Measurements from ENCODE around the gene CNGB1.
"Not testable (repeated sequence)": the region's sequence is repeated elsewhere in the genome, so short reads cannot be mapped to it uniquely, and the experiment has no call there.

CNGB1 gene

DNA sequence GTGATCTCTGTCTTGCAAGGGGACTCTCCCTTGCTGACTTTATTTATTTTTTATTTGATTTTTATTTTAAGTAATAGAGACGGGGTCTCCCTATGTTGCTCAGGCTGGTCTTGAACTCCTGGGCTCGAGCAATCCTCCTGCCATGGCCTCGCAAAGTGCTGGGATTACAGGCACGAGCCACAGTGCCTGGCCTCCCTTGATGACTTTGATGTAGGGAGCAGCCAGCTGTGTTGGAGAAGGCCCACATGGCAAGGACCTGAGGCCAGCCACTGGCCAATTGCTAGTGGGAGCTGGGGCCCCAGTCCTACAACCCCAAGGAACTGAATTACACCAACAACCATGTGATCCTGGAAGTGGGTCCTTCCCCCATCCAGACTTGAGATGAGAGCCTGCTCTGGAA, 81.8 kb downstream of the CNGB1 start:
- no peak for DNase-seq (ENCODE audit: low read depth in 3 of 3)

DNA sequence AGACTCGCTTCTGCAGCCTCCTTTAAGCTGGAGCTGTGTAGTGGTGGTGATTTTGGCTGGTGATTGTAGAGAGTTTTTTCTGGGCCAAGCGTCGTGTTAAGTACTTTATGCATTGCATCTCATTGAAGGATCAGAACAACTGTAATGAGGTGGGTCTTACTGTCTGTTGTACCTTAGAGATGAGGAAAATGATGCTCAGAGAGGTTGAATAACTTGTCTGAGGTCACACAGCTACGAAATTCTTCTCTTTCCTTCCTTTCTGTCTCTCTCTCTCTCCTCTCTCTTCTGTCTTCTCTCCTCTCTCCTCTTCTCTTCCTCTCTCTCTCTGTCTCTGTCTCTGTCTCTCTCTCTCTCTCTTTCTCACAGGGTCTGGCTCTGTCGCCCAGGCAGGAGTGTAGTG, 82.8 kb downstream of the CNGB1 start:
- no peak for DNase-seq (ENCODE audit: low read depth in 3 of 3)

DNA sequence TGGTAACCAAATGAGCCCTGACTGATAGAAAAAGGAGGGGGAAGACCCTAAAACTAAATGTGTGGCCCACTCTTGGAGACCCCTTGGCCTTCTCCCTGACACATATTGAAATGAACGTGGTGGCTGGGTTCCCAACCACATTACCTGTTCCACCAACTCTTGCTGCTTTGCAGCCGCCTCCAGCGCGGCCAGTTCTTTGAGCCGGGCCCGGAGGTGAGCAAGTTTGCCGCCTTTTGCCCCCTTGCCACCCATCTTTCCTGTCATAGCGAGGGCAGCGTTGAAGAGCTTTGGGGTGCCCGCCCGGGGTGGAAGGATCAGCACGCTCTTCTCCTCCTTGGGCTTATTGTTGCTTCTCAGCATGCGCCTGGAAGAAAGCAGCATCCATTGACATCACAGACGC, 83.2 kb downstream of the CNGB1 start:
- no peak for DNase-seq (ENCODE audit: low read depth in 3 of 3)

DNA sequence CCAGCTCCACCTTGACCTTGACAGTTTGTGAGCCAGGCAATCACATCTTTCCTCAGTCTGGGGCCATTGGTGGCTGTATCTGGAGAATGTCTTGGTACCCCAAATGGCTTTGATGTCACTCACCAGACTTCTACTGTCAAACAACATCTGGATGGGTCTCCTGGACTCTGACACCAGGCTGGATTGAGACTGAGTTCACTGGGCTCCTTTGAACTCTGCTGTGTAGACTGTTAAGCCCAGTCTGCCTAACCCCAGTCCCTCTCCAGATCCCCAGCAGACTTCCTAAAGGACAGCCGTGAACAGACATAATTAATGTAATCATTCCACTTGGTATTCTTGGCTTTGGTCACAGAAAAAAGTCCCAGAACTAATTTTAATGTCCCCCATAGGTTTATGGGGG, 84.5 kb downstream of the CNGB1 start:
- DNase-seq (ENCODE audit: low read depth in 3 of 3): no peak

- DNase-seq (ENCODE audit: low read depth in 3 of 3): no peak
Observed at GRCh38 chr16:57884655-57885133, 86.2 kb downstream of the CNGB1 start.

GRCh38 chr16:57883953-57884654, 86.8 kb downstream of the CNGB1 start:
- DNase-seq (ENCODE audit: low read depth in 3 of 3): no peak

DNA sequence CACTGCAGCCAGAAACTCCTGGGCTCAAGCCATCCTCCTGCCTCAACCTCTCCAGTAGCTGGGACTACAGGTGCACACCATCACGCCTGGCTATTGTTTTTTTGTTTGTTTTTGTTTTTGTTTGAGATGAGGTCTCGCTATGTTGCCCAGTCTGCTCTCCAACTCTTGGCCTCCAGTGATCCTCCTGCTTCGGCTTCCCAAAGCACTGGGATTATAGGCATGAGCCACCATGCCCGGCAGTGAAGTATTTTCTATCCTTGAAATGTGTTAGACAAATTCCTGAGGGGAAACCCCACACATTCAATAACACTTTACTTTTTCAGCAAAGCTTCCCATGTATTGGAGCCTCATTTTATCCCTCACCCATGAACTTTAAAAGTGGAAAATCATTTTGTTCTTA, 87.4 kb downstream of the CNGB1 start:
- no peak for DNase-seq (ENCODE audit: low read depth in 3 of 3)

DNA sequence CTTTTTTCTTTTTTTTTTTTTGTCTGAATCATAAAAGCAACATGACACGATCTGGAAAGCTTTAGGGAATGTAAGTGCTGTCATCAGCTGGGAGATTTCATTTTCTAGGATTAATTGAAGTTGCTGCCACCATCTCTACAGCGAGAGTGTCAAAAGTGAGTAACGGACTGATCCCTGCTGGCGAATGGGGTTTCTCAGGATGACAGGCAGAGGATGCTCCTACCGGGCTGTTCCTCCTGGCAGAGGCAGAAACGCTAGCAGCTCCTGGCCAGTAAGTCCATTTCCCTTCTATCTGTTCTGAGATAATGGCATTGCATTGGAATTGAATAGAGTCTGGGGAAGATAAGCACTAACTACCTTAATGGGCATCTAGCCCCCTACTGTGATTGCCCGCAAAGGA, 88.1 kb downstream of the CNGB1 start:
- no peak for DNase-seq (ENCODE audit: low read depth in 3 of 3)

GRCh38 chr16:57882206-57882605, 88.7 kb downstream of the CNGB1 start:
- no peak for DNase-seq (ENCODE audit: low read depth in 3 of 3)

- DNase-seq (ENCODE audit: low read depth in 3 of 3): no peak
Observed at GRCh38 chr16:57878586-57878985, 92.3 kb downstream of the CNGB1 start.

- DNase-seq (ENCODE audit: low read depth in 3 of 3): no peak
Observed at GRCh38 chr16:57876210-57876609, 94.7 kb downstream of the CNGB1 start.

- no peak for DNase-seq (ENCODE audit: low read depth in 3 of 3)
Observed at GRCh38 chr16:57875347-57875746, 95.6 kb downstream of the CNGB1 start.

DNA sequence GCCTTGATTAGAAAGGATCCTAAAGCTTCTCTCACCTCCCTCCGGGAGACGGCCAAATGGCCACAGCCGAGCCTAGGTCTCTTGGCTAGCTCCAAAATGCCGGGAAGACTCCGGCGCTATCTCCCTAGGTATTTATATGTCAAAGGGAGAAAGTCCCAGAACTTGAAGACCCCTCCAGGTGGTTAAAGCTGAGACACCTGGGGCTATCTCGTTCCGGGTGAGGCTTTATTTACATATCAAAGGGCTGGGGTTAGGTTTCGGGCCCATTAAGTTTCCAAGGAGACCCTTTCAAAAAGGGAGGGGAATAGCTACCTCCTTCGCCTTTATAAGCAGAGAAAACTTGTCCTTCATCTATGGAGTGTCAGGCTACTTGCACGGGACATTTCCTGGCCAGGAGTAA, 97.7 kb downstream of the CNGB1 start:
- DNase-seq (ENCODE audit: low read depth in 3 of 3): no peak

- DNase-seq (ENCODE audit: low read depth in 3 of 3): not testable (repeated sequence)
Observed at GRCh38 chr16:57872764-57873163, 98.2 kb downstream of the CNGB1 start.

DNA sequence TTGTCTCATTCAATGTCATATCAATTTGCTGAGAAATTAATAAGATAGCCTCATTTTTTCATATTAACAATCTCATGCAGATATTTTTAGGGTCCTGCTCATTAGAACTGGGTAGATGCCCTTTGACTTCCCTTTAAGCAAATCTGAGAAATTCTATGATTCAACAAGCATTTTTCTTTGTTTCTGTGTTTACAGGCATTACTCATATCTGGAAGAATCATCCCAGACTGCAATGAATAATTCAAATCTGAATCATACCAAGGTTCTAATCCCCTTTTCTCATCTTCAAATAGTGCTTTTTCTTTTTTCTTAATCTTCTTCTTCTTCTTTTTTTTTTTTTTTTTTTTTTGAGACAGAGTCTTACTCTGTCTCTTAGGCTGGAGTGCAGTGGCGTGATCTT, 99.5 kb downstream of the CNGB1 start:
- DNase-seq (ENCODE audit: low read depth in 3 of 3): no peak

DNA sequence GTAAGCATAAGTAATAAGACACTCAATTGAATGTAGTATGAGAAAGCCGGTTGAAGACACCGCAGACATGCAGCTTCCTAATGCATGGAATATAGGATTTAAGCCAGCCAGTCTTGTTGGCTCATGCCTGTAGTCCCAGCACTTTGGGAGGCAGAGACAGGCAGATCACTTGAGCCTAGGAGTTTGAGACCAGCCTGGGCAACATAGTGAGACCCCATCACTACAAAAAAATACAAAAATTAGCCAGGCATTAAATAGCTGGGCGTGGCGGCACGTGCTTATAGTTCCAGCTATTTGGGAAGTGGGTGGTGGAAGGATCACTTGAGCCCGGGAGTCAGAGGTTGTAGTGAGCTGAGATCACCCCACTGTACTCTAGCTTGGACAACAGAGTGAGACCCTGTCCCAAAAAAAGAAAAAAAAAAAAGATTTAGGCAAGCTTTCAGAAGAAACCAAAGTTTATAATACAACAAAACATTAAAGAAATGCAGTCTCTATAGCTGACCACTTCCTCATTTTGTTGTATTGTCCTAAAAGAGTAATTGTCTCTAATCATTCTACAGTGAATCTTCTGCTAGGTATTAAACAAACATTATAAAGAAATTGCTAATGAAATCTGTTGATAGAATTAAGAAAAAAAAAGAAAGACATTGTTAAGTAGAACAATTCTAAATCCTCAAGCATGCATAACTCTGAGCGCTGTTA, 100.0 kb downstream of the CNGB1 start:
- no peak for DNase-seq (ENCODE audit: low read depth in 3 of 3)

DNA sequence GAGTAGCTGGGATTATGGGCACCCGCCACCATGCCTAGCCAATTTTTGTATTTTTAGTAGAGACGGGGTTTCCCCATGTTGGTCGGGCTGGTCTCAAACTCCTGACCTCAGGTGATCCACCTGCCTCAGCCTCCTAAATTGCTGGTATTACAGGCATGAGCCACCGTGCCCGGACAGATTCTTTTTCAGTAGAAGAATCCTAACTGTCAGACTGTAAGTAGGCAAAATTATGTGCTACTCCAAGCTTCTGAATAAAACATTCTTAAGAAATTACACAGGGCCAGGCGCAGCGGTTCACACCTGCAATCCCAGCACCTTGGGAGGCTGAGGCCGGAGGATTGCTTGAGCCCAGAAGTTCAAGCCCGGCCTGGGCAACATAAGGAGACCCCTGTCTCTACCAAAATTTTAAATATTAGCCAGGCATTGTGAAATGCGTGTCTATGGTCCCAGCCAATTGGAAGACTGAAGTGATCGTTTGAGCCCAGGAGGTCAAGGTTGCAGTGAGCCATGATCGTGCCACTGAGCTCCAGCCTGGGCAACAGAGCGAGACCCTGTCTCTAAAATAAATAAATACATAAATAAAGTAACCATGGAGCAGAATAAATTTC, 101.9 kb downstream of the CNGB1 start:
- DNase-seq (ENCODE audit: low read depth in 3 of 3): no peak

DNA sequence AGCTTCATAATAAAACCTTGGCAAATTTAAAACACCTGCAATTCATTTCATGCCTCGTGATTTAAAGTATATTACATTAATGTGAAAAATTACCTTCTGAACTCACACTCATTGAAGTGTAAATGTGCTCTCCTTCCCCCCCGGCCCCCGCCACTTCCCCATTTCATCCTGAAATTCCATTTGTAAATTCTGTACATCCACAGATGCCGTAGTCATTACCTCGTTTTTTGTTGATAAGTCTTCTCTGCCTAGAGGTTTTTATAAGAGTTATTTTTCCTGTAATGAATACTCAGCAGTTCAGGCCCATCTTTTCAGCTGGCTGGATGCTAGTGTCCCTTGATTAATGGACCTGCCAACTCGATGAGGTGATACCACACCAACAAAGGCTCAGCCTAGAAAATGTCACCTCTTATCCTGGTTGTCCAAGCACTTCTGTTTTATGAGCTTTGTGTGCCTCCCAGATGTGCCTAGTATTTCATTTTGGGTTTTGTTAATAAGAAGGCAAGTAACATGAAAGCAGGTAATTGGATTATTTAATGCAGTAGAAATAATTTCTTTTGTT, 103.8 kb downstream of the CNGB1 start:
- no peak for DNase-seq (ENCODE audit: low read depth in 3 of 3)

DNA sequence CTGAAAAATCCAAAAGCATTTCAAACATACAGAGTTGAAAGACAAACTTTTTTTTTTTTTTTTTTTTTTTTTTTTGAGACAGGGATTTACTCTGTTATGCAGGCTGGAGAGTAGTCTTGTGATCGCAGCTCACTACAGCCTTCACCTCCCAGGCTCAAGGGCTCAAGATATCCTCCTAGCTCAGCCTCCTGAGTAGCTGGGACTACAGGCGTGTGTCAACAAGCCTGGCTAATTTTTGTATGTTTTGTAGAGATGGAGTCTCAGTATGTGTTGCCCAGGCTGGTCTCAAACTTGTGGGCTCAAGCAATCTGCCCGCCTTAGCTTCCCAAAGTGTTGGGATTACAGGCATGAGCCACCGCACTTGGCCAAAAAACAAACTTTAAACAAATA, 104.4 kb downstream of the CNGB1 start:
- no peak for DNase-seq (ENCODE audit: low read depth in 3 of 3)

- DNase-seq (ENCODE audit: low read depth in 3 of 3): no peak
Observed at GRCh38 chr16:57865746-57866528, 105.0 kb downstream of the CNGB1 start.

DNA sequence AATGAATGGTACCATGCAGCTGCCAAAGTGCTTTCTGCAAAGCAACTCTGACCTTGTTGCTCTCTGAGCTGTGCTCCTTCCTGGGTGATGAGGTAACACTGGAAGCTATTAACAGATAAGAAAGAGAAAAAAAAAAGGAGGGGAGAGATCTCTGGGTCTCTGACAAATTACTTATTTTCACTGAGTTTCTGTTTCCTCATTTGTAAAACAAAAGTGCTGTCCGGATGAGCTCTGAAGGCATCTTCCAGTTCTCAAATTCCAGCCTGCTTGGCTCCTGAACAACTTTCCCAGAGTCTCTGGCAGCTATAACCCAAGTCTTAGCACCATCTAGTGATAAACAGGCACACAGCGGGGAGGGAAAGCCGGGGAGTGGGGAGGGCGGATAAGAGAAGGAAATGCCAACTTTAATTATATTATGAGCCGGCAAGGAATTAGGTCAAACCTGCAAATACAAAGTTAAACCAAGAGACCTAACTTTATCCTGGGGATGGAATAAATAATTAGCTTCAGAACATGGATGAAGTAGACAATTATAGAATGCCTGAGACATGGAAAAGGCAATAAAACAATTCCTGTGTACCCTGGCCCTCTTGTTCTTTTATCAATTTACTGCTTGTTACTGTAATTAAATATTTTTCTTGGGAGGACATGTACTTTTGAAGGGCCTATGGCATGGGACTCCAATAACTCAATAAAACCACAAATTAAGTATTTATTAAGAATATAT, 107.3 kb downstream of the CNGB1 start:
- no peak for DNase-seq (ENCODE audit: low read depth in 3 of 3)

All from stimulated activated CD4-positive, alpha-beta T cell treated with anti-CD3 and anti-CD28 coated beads, TNF-alpha, amount 100 ng/mL, for 4 hours (primary cell).